ENCODE measurements around the gene LRRIQ4. TPM values are rescaled to one million over a fixed set of nuclear protein-coding genes. Genes with fewer than 3 reads are reported as not detected.

The LRRIQ4 gene
- total RNA-seq, 2 donors from 2014 or later = 0.43 TPM; not detected in 1

GRCh38 chr3:169822540-169822939 lies 9.9 kb downstream of the LRRIQ4 start:
- H3K27ac ChIP-seq = no peak overlapping the region
- no peaks in the 10 kb centered on the region for H3K27me3 ChIP-seq
- H3K36me3 ChIP-seq = no peaks in the 10 kb centered on the region
- no peak for TF ChIP-seq CTCF (IDR thresholded peaks at IDR 0.05)
- no peaks in the 10 kb centered on the region for H3K9me3 ChIP-seq
- DNase-seq (ENCODE audit: low spot score) = no peak
- H3K4me3 ChIP-seq = no peak overlapping the region
- H3K4me1 ChIP-seq = no peaks in the 10 kb centered on the region

- Histone ChIP-seq H3K4me1 (no peaks in the 10 kb centered on the region), H3K27ac (no peak overlapping the region), H3K36me3 (no peaks in the 10 kb centered on the region), H3K27me3 (no peaks in the 10 kb centered on the region), H3K4me3 (no peak overlapping the region), H3K9me3 (no peaks in the 10 kb centered on the region)
- DNase-seq (ENCODE audit: low spot score) = no peak
- TF ChIP-seq CTCF (IDR thresholded peaks at IDR 0.05) = no peak
Observed at GRCh38 chr3:169822983-169823382, 10.3 kb downstream of the LRRIQ4 start.

- Histone ChIP-seq H3K27ac (no peak overlapping the region), H3K9me3 (no peaks in the 10 kb centered on the region), H3K27me3 (no peaks in the 10 kb centered on the region), H3K36me3 (no peaks in the 10 kb centered on the region), H3K4me3 (no peak overlapping the region), H3K4me1 (no peaks in the 10 kb centered on the region)
- TF ChIP-seq CTCF (IDR thresholded peaks at IDR 0.05) = no peak
- no peak for DNase-seq (ENCODE audit: low spot score)
Observed at GRCh38 chr3:169825316-169825715, 12.6 kb downstream of the LRRIQ4 start.

GRCh38 chr3:169827712-169828111 lies 15.0 kb downstream of the LRRIQ4 start:
- no peaks in the 10 kb centered on the region for H3K27me3 ChIP-seq
- no peak for TF ChIP-seq CTCF (IDR thresholded peaks at IDR 0.05)
- no peak for DNase-seq (ENCODE audit: low spot score)
- no peaks in the 10 kb centered on the region for H3K4me1 ChIP-seq
- H3K9me3 ChIP-seq = no peaks in the 10 kb centered on the region
- H3K4me3 ChIP-seq = no peak overlapping the region
- no peak overlapping the region for H3K27ac ChIP-seq
- no peaks in the 10 kb centered on the region for H3K36me3 ChIP-seq

GRCh38 chr3:169835533-169835932 lies 22.9 kb downstream of the LRRIQ4 start:
- Histone ChIP-seq H3K36me3 (no peaks in the 10 kb centered on the region), H3K9me3 (no peaks in the 10 kb centered on the region), H3K27me3 (no peaks in the 10 kb centered on the region), H3K4me1 (no peaks in the 10 kb centered on the region), H3K4me3 (no peak overlapping the region), H3K27ac (no peak overlapping the region)
- DNase-seq (ENCODE audit: low spot score) = no peak
- no peak for TF ChIP-seq CTCF (IDR thresholded peaks at IDR 0.05)

All from right atrium auricular region (tissue), 2 donors.